Epithelial cell of proximal tubule (primary cell): ENCODE results near the gene KRTAP10-6. TPM values are rescaled to one million over a fixed set of nuclear protein-coding genes. Genes with fewer than 3 reads are reported as not detected.

Experiments
- DNase-seq: peaks from one replicate; pipeline ENCODE4 v3.0.0-alpha.2; 2011; ENCODE audit warnings: low read depth
- H3K4me3 ChIP-seq: 2 replicates; pipeline ENCODE4 v1.5.1; 2011; ENCODE audit warnings: low read depth, mild to moderate bottlenecking, low read length
- CTCF ChIP-seq: conservative IDR thresholded peaks from 2 replicates; pipeline ENCODE4 v1.5.1; 2012; ENCODE audit warnings: low read depth, mild to moderate bottlenecking, low read length
- total RNA-seq: library from RNA; depleted of rRNA; stranded (reverse); fragments of >200 nt; gene quantifications from 2 replicates; pipeline ENCODE4 v1.2.3, GENCODE V29; 2015

Gene KRTAP10-6
- total RNA-seq, 1 donor from 2014 or later = not detected

GRCh38 chr21:44626262-44626661 is 34.0 kb upstream of the KRTAP10-6 start:
- DNase-seq = no peak
- no peak for TF ChIP-seq CTCF
- no peak overlapping the region for H3K4me3 ChIP-seq

GRCh38 chr21:44625756-44626155 is 33.5 kb upstream of the KRTAP10-6 start:
- DNase-seq = no peak
- H3K4me3 ChIP-seq = no peak overlapping the region
- TF ChIP-seq CTCF = no peak

- TF ChIP-seq CTCF = no peak
- no peak overlapping the region for H3K4me3 ChIP-seq
- no peak for DNase-seq
Observed at GRCh38 chr21:44623575-44623974, 31.3 kb upstream of the KRTAP10-6 start.

GRCh38 chr21:44619886-44620285 is 27.6 kb upstream of the KRTAP10-6 start:
- DNase-seq = no peak
- TF ChIP-seq CTCF = no peak
- no peak overlapping the region for H3K4me3 ChIP-seq

- DNase-seq = no peak
- no peak for TF ChIP-seq CTCF
- H3K4me3 ChIP-seq = no peak overlapping the region
Observed at GRCh38 chr21:44618909-44619308, 26.6 kb upstream of the KRTAP10-6 start.

- no peak for TF ChIP-seq CTCF
- DNase-seq = no peak
- H3K4me3 ChIP-seq = no peak overlapping the region
Observed at GRCh38 chr21:44618504-44618903, 26.2 kb upstream of the KRTAP10-6 start.

GRCh38 chr21:44617071-44617501 is 24.8 kb upstream of the KRTAP10-6 start:
- H3K4me3 ChIP-seq = no peak overlapping the region
- no peak for DNase-seq
- no peak for TF ChIP-seq CTCF
